ENCODE results near the gene RUBCN.
A peak's percentile ranks its signal among the peaks of the same experiment; 100 is the strongest.
"Not testable (repeated sequence)": the region's sequence is repeated elsewhere in the genome, so short reads cannot be mapped to it uniquely, and the experiment has no call there.

RUBCN gene

GRCh38 chr3:197654090-197654997 is 82.4 kb downstream of the RUBCN start:
- H3K27ac ChIP-seq, result not testable (repeated sequence)

GRCh38 chr3:197652860-197653259 is 83.8 kb downstream of the RUBCN start:
- H3K27ac ChIP-seq, result not testable (repeated sequence)

- H3K27ac ChIP-seq, result not testable (repeated sequence)
These were observed 89.1 kb downstream of the RUBCN start for GRCh38 chr3:197647649-197648048.

- not testable (repeated sequence) for H3K27ac ChIP-seq
These were observed 89.5 kb downstream of the RUBCN start for GRCh38 chr3:197647191-197647590.

GRCh38 chr3:197646294-197646693 is 90.4 kb downstream of the RUBCN start:
- not testable (repeated sequence) for H3K27ac ChIP-seq

GRCh38 chr3:197637556-197637955 is 99.1 kb downstream of the RUBCN start:
- not testable (repeated sequence) for H3K27ac ChIP-seq

GRCh38 chr3:197631989-197632388 is 104.7 kb downstream of the RUBCN start:
- not testable (repeated sequence) for H3K27ac ChIP-seq
- 0 out of 2 replicates have a peak, but pooled peaks have one; percentile 13 for TF ChIP-seq CTCF (conservative IDR thresholded peaks at IDR 0.05)

GRCh38 chr3:197630766-197631165 is 105.9 kb downstream of the RUBCN start:
- H3K27ac ChIP-seq, result not testable (repeated sequence)

GRCh38 chr3:197629286-197629685 is 107.4 kb downstream of the RUBCN start:
- not testable (repeated sequence) for H3K27ac ChIP-seq

- peak overlapping the region; percentile 69 for H3K27ac ChIP-seq
These were observed 108.8 kb downstream of the RUBCN start for GRCh38 chr3:197627772-197628523.

GRCh38 chr3:197627158-197627771 is 109.4 kb downstream of the RUBCN start:
- peak overlapping the region; percentile 69 for H3K27ac ChIP-seq

GRCh38 chr3:197626404-197627157 is 110.1 kb downstream of the RUBCN start:
- H3K27ac ChIP-seq, result not testable (repeated sequence)

GRCh38 chr3:197621478-197621877 is 115.2 kb downstream of the RUBCN start:
- H3K27ac ChIP-seq, result not testable (repeated sequence)
